ENCODE results near the gene CCDC15. TPM values are rescaled to one million over a fixed set of nuclear protein-coding genes. Genes with fewer than 3 reads are reported as not detected.

Gene CCDC15
- polyA plus RNA-seq, 2 of the 4 experiments (the other 2 are of a cell fraction) = 0.58 to 1.3 TPM

- Histone ChIP-seq H3K4me2 (no peak overlapping the region), H3K27ac (no peak overlapping the region), H3K4me3 (no peak overlapping the region), H3K4me1 (no peaks in the 10 kb centered on the region), H3K9me3 (no peaks in the 10 kb centered on the region)
- TF ChIP-seq MAZ (IDR thresholded peaks at IDR 0.05; ENCODE audit: borderline replicate concordance, low read depth, low read length) = no peak
- no peak for TF ChIP-seq KDM5A (IDR thresholded peaks at IDR 0.05)
- no peak for TF ChIP-seq POLR2AphosphoS2 (conservative IDR thresholded peaks at IDR 0.05; ENCODE audit: low read length)
- TF ChIP-seq ESRRA (IDR thresholded peaks at IDR 0.05; ENCODE audit: borderline replicate concordance, low read length) = no peak
- DNase-seq (ENCODE audit: low read depth in 1 of 2, low spot score in 1 of 2) = no peak
- no peak for ATAC-seq
- no peak for FAIRE-seq
- ChIA-PET POLR2A (no interaction called here), CTCF (interaction anchor here (0.6 kb wide), 1 partner anchor 288 kb away, joined by 3 read pairs; no protein-coding TSS in a partner anchor)
- WGBS (ENCODE audit: missing lambda C conversion rate) = 38% methylated on average over 5 of the region's 5 CpGs
Observed at GRCh38 chr11:125056931-125057692, 103.1 kb downstream of the CCDC15 start.

DNA sequence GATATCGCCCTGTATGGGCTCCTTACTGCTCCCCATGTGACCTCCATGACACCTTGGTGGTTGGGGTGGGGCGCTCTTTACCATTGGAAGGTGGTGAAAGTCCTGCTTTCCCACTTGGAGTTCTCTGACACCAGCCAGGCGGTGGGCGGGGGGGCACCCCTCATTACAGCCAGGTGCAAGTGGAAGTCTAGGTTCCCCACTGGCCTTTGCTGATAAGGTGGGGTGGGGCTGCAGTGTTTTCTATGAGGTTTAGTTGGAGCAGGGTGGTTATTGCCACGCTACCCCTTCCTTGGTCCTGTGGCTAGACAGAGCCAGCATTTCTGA, 103.7 kb downstream of the CCDC15 start:
- FAIRE-seq = no peak
- WGBS (ENCODE audit: missing lambda C conversion rate) = 53% methylated on average over 5 of the region's 5 CpGs
- POLR2A ChIA-PET = no interaction called here

DNA sequence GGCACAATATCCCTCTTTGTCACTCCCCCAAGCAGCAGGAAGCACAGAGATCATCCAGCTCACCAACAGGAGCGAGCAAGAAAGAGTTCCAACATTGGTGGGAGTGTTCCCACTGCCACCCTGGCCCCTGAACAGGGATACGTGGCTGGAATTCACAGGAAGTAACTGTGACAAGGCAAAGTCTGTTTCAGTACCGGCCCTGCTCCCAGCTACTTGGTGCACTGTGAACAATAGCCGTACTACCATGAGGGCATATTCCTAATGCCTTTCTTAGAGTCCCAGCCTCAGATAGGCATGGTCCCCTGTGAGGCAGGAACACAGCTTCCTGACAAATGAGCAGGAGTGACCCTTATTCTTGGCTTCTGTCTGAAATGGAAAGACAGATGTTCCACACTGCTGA, 107.3 kb downstream of the CCDC15 start:
- H3K9me3 ChIP-seq = no peaks in the 10 kb centered on the region
- no peak overlapping the region for H3K27ac ChIP-seq
- DNase-seq (ENCODE audit: low read depth in 1 of 2, low spot score in 1 of 2) (no peak), FAIRE-seq (no peak), ATAC-seq (no peak)
- no peak overlapping the region for H3K4me2 ChIP-seq
- CTCF ChIA-PET = interaction anchor here (0.9 to 1.3 kb wide), 2 partner anchors 20 to 30 kb away, joined by 3 to 4 read pairs; no protein-coding TSS in a partner anchor
- H3K4me1 ChIP-seq = no peaks in the 10 kb centered on the region
- POLR2A ChIA-PET = no interaction called here
- no peak overlapping the region for H3K4me3 ChIP-seq
- WGBS (ENCODE audit: missing lambda C conversion rate) = 59% methylated on average over 3 of the region's 4 CpGs
- TF ChIP-seq CHD2 (IDR thresholded peaks at IDR 0.05; ENCODE audit: low read length, partially characterized antibody) = no peak
- no peak for TF ChIP-seq RARB (CRISPR knock-in tag; IDR thresholded peaks at IDR 0.05)
- no peak for TF ChIP-seq MAX (IDR thresholded peaks at IDR 0.05)
- no peak for TF ChIP-seq CBX8 (IDR thresholded peaks at IDR 0.05)
- TF ChIP-seq, protein P1, sequence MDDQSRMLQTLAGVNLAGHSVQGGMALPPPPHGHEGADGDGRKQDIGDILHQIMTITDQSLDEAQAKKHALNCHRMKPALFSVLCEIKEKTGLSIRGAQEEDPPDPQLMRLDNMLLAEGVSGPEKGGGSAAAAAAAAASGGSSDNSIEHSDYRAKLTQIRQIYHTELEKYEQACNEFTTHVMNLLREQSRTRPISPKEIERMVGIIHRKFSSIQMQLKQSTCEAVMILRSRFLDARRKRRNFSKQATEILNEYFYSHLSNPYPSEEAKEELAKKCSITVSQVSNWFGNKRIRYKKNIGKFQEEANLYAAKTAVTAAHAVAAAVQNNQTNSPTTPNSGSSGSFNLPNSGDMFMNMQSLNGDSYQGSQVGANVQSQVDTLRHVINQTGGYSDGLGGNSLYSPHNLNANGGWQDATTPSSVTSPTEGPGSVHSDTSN (IDR thresholded peaks at IDR 0.05) = no peak
- TF ChIP-seq ZC3H11A (IDR thresholded peaks at IDR 0.05) = no peak
- no peak for TF ChIP-seq USF2 (IDR thresholded peaks at IDR 0.05)
- TF ChIP-seq NFE2L2 (conservative IDR thresholded peaks at IDR 0.05; ENCODE audit: low read length) = no peak
- no peak for TF ChIP-seq FOSL2 (IDR thresholded peaks at IDR 0.05)
- no peak for TF ChIP-seq FOSL2 (CRISPR knock-in tag; IDR thresholded peaks at IDR 0.05)
- TF ChIP-seq POLR2AphosphoS2 (conservative IDR thresholded peaks at IDR 0.05; ENCODE audit: low read length) = no peak
- TF ChIP-seq FOSB (CRISPR knock-in tag; IDR thresholded peaks at IDR 0.05) = no peak
- TF ChIP-seq, protein P2, sequence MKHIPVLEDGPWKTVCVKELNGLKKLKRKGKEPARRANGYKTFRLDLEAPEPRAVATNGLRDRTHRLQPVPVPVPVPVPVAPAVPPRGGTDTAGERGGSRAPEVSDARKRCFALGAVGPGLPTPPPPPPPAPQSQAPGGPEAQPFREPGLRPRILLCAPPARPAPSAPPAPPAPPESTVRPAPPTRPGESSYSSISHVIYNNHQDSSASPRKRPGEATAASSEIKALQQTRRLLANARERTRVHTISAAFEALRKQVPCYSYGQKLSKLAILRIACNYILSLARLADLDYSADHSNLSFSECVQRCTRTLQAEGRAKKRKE (CRISPR knock-in tag; IDR thresholded peaks at IDR 0.05; ENCODE audit: low read depth) = no peak
- TF ChIP-seq RCOR1 (IDR thresholded peaks at IDR 0.05; ENCODE audit: low read depth, low read length) = no peak
- TF ChIP-seq MAZ (IDR thresholded peaks at IDR 0.05; ENCODE audit: borderline replicate concordance, low read depth, low read length) = no peak
- no peak for TF ChIP-seq HDAC2 (IDR thresholded peaks at IDR 0.05)
- no peak for TF ChIP-seq ZSCAN20 (CRISPR knock-in tag; IDR thresholded peaks at IDR 0.05)
- TF ChIP-seq CBX2 (IDR thresholded peaks at IDR 0.05; ENCODE audit: borderline replicate concordance, low read depth) = no peak
- no peak for TF ChIP-seq ZNF302 (CRISPR knock-in tag; IDR thresholded peaks at IDR 0.05)
- no peak for TF ChIP-seq KDM1A (IDR thresholded peaks at IDR 0.05; ENCODE audit: low read depth)

More for the DNA sequence above, 103.7 kb downstream of the CCDC15 start:
- H3K27ac ChIP-seq = no peak overlapping the region
- CTCF ChIA-PET = no interaction called here
- no peak overlapping the region for H3K4me2 ChIP-seq
- H3K4me3 ChIP-seq = no peak overlapping the region
- H3K4me1 ChIP-seq = no peaks in the 10 kb centered on the region
- ATAC-seq (no peak), DNase-seq (ENCODE audit: low read depth in 1 of 2, low spot score in 1 of 2) (no peak)
- H3K9me3 ChIP-seq = no peaks in the 10 kb centered on the region
- TF ChIP-seq SMC3 (IDR thresholded peaks at IDR 0.05) (no peak), CBX8 (IDR thresholded peaks at IDR 0.05) (no peak), PHF8 (IDR thresholded peaks at IDR 0.05; ENCODE audit: borderline replicate concordance, low read depth) (no peak), RFX5 (IDR thresholded peaks at IDR 0.05) (no peak), HOXA7 (CRISPR knock-in tag; IDR thresholded peaks at IDR 0.05) (no peak), USF2 (IDR thresholded peaks at IDR 0.05) (no peak), RNF2 (IDR thresholded peaks at IDR 0.05; ENCODE audit: borderline replicate concordance, low read depth) (no peak), JUNB (IDR thresholded peaks at IDR 0.05) (no peak), TFCP2L1 (CRISPR knock-in tag; IDR thresholded peaks at IDR 0.05) (no peak), FOSB (CRISPR knock-in tag; IDR thresholded peaks at IDR 0.05) (no peak), CBX2 (IDR thresholded peaks at IDR 0.05; ENCODE audit: borderline replicate concordance, low read depth) (no peak), HOXB13 (CRISPR knock-in tag; IDR thresholded peaks at IDR 0.05; ENCODE audit: low read depth) (no peak), EHF (CRISPR knock-in tag; IDR thresholded peaks at IDR 0.05) (no peak), MAX (IDR thresholded peaks at IDR 0.05) (no peak), HOXB5 (CRISPR knock-in tag; IDR thresholded peaks at IDR 0.05) (no peak)
- TF ChIP-seq, protein P1 (IDR thresholded peaks at IDR 0.05) = no peak
